Activated naive CD4-positive, alpha-beta T cell treated with anti-CD3 and anti-CD28 coated beads for 36 hours (primary cell): ENCODE measurements around the gene RASL10A. TPM values are rescaled to one million over a fixed set of nuclear protein-coding genes. Genes with fewer than 3 reads are reported as not detected.
A peak's percentile ranks its signal among the peaks of the same experiment; 100 is the strongest.
"Not testable (repeated sequence)": the region's sequence is repeated elsewhere in the genome, so short reads cannot be mapped to it uniquely, and the experiment has no call there.

Source experiments
- CTCF ChIA-PET: fragments of 350-600 bp; sonication (Branson Sonifier 250); formaldehyde crosslinking; loops from one replicate; lab custom pipeline; 2021; ENCODE audit warnings: antibody characterized with exemption; lab: Charles Lee
- DNase-seq: peaks from one replicate; pipeline ENCODE4 v3.0.0-alpha.2; 2020
- H3K27ac Mint-ChIP-seq: one replicate; pipeline ENCODE4 v1.8.0; 2021; ENCODE audit warnings: mild to moderate bottlenecking, mixed read lengths
- H3K27me3 Mint-ChIP-seq: one replicate; pipeline ENCODE4 v1.8.0; 2021; ENCODE audit warnings: low read depth, mixed read lengths
- H3K36me3 Mint-ChIP-seq: one replicate; pipeline ENCODE4 v1.8.0; 2021; ENCODE audit warnings: low read depth, mixed read lengths
- H3K4me1 Mint-ChIP-seq: one replicate; pipeline ENCODE4 v1.8.0; 2021; ENCODE audit warnings: low read depth, mixed read lengths
- H3K4me3 Mint-ChIP-seq: one replicate; pipeline ENCODE4 v1.8.0; 2021; ENCODE audit warnings: mild to moderate bottlenecking, moderate library complexity, mixed read lengths
- H3K9me3 Mint-ChIP-seq: one replicate; pipeline ENCODE4 v1.8.0; 2021; ENCODE audit warnings: mixed read lengths
- intact Hi-C: fragments of 100-400 bp; cut with micrococcal nuclease; formaldehyde crosslinking; loops from one replicate; pipeline ENCODE4 v1.15.1; 2023
- total RNA-seq, 2 experiments: library from RNA; stranded (reverse); gene quantifications; one replicate each; pipeline ENCODE4 v1.2.3, GENCODE V29; 2021

RASL10A gene
- total RNA-seq, result not detected

GRCh38 chr22:29315286-29316140 lies at the start of gene RASL10A:
Gene RASL10A, minus strand, starts transcription at chr22:29315697. Its CDS starts 451 bp downstream, at chr22:29315246.
- Mint-ChIP-seq H3K9me3 (no peaks in the 10 kb centered on the region), H3K4me3 (peak within 1 kb of the TSS; percentile 14), H3K4me1 (peaks cover 21% of the 10 kb centered on the region), H3K27ac (no peak within 1 kb of the TSS), H3K27me3 (peaks cover 39% of the 10 kb centered on the region), H3K36me3 (no peaks in the 10 kb centered on the region)
- intact Hi-C loops, result no loop called here
- no peak for DNase-seq
- CTCF ChIA-PET, result no interaction called here

- Mint-ChIP-seq H3K9me3 (no peaks in the 10 kb centered on the region), H3K27me3 (no peaks in the 10 kb centered on the region), H3K27ac (no peak overlapping the region), H3K4me1 (no peaks in the 10 kb centered on the region), H3K36me3 (peaks cover 19% of the 10 kb centered on the region), H3K4me3 (no peak overlapping the region)
- CTCF ChIA-PET, result interaction anchor here (0.6 kb wide), 1 partner anchor 128 kb away, joined by 6 read pairs; no protein-coding TSS in a partner anchor
- intact Hi-C loops, result no loop called here
- no peak for DNase-seq
Measured at GRCh38 chr22:29359469-29359868, 44.0 kb upstream of the RASL10A start.

- H3K27ac Mint-ChIP-seq, H3K9me3 Mint-ChIP-seq, H3K4me3 Mint-ChIP-seq, DNase-seq, intact Hi-C loops, H3K4me1 Mint-ChIP-seq, H3K27me3 Mint-ChIP-seq: not testable (repeated sequence)
- H3K36me3 Mint-ChIP-seq, result peaks cover 22% of the 10 kb centered on the region
- CTCF ChIA-PET, result interaction anchor here (0.8 to 1.1 kb wide), 2 partner anchors 37 to 43 kb away, joined by 3 to 4 read pairs; no protein-coding TSS in a partner anchor
Measured at GRCh38 chr22:29357193-29357890, 41.8 kb upstream of the RASL10A start.

GRCh38 chr22:29353860-29354259 lies 38.4 kb upstream of the RASL10A start:
- Mint-ChIP-seq H3K4me3 (no peak overlapping the region), H3K27ac (no peak overlapping the region), H3K9me3 (no peaks in the 10 kb centered on the region), H3K4me1 (no peaks in the 10 kb centered on the region), H3K27me3 (no peaks in the 10 kb centered on the region), H3K36me3 (peaks cover 28% of the 10 kb centered on the region)
- CTCF ChIA-PET, result interaction anchor here (0.6 kb wide), 1 partner anchor 548 kb away, joined by 3 read pairs; no protein-coding TSS in a partner anchor
- intact Hi-C loops, result no loop called here
- DNase-seq, result no peak

- CTCF ChIA-PET, result no interaction called here
- no peaks in the 10 kb centered on the region for H3K27me3 Mint-ChIP-seq
- DNase-seq, result no peak
- H3K4me3 Mint-ChIP-seq, result no peak overlapping the region
- intact Hi-C loops, result no loop called here
- H3K27ac Mint-ChIP-seq, result no peak overlapping the region
- no peaks in the 10 kb centered on the region for H3K9me3 Mint-ChIP-seq
- no peaks in the 10 kb centered on the region for H3K4me1 Mint-ChIP-seq
- H3K36me3 Mint-ChIP-seq, result peaks cover 31% of the 10 kb centered on the region
Measured at GRCh38 chr22:29353286-29353685, 37.8 kb upstream of the RASL10A start.

GRCh38 chr22:29352778-29353177 lies 37.3 kb upstream of the RASL10A start:
- intact Hi-C loops, result no loop called here
- no peak for DNase-seq
- CTCF ChIA-PET, result no interaction called here
- H3K9me3 Mint-ChIP-seq, result no peaks in the 10 kb centered on the region
- no peaks in the 10 kb centered on the region for H3K27me3 Mint-ChIP-seq
- no peaks in the 10 kb centered on the region for H3K4me1 Mint-ChIP-seq
- no peak overlapping the region for H3K4me3 Mint-ChIP-seq
- peaks cover 28% of the 10 kb centered on the region for H3K36me3 Mint-ChIP-seq
- no peak overlapping the region for H3K27ac Mint-ChIP-seq

GRCh38 chr22:29351891-29352290 lies 36.4 kb upstream of the RASL10A start:
- Mint-ChIP-seq H3K4me3 (no peak overlapping the region), H3K27me3 (no peaks in the 10 kb centered on the region), H3K36me3 (peaks cover 28% of the 10 kb centered on the region), H3K9me3 (no peaks in the 10 kb centered on the region), H3K27ac (no peak overlapping the region), H3K4me1 (no peaks in the 10 kb centered on the region)
- CTCF ChIA-PET, result interaction anchor here (0.6 kb wide), 1 partner anchor 12 kb away, joined by 4 read pairs; no protein-coding TSS in a partner anchor
- intact Hi-C loops, result no loop called here
- DNase-seq, result no peak

GRCh38 chr22:29351042-29351441 lies 35.5 kb upstream of the RASL10A start:
- no peaks in the 10 kb centered on the region for H3K9me3 Mint-ChIP-seq
- DNase-seq, result no peak
- no peaks in the 10 kb centered on the region for H3K27me3 Mint-ChIP-seq
- CTCF ChIA-PET, result no interaction called here
- intact Hi-C loops, result no loop called here
- no peaks in the 10 kb centered on the region for H3K4me1 Mint-ChIP-seq
- H3K4me3 Mint-ChIP-seq, result no peak overlapping the region
- peaks cover 31% of the 10 kb centered on the region for H3K36me3 Mint-ChIP-seq
- no peak overlapping the region for H3K27ac Mint-ChIP-seq

- Mint-ChIP-seq H3K36me3 (peaks cover 31% of the 10 kb centered on the region), H3K4me1 (no peaks in the 10 kb centered on the region), H3K4me3 (no peak overlapping the region), H3K27me3 (no peaks in the 10 kb centered on the region), H3K27ac (no peak overlapping the region), H3K9me3 (no peaks in the 10 kb centered on the region)
- CTCF ChIA-PET, result interaction anchor here (0.7 kb wide), 1 partner anchor 62 kb away, joined by 3 read pairs; no protein-coding TSS in a partner anchor
- intact Hi-C loops, result no loop called here
- no peak for DNase-seq
Measured at GRCh38 chr22:29348956-29349355, 33.5 kb upstream of the RASL10A start.

- peaks cover 29% of the 10 kb centered on the region for H3K36me3 Mint-ChIP-seq
- CTCF ChIA-PET, result no interaction called here
Measured at GRCh38 chr22:29348041-29348440, 32.5 kb upstream of the RASL10A start.

GRCh38 chr22:29346659-29347058 lies 31.2 kb upstream of the RASL10A start:
- no peak for DNase-seq
- no peaks in the 10 kb centered on the region for H3K9me3 Mint-ChIP-seq
- H3K4me3 Mint-ChIP-seq, result no peak overlapping the region
- CTCF ChIA-PET, result no interaction called here
- peaks cover 30% of the 10 kb centered on the region for H3K36me3 Mint-ChIP-seq
- no peaks in the 10 kb centered on the region for H3K27me3 Mint-ChIP-seq
- intact Hi-C loops, result no loop called here
- no peaks in the 10 kb centered on the region for H3K4me1 Mint-ChIP-seq
- H3K27ac Mint-ChIP-seq, result no peak overlapping the region

More at GRCh38 chr22:29348041-29348440, 32.5 kb upstream of the RASL10A start:
- no peak overlapping the region for H3K27ac Mint-ChIP-seq
- intact Hi-C loops, result no loop called here
- H3K4me1 Mint-ChIP-seq, result no peaks in the 10 kb centered on the region
- no peaks in the 10 kb centered on the region for H3K27me3 Mint-ChIP-seq
- no peak overlapping the region for H3K4me3 Mint-ChIP-seq
- no peaks in the 10 kb centered on the region for H3K9me3 Mint-ChIP-seq
- DNase-seq, result no peak

- Mint-ChIP-seq H3K4me1 (no peaks in the 10 kb centered on the region), H3K27me3 (no peaks in the 10 kb centered on the region), H3K4me3 (no peak overlapping the region), H3K36me3 (peaks cover 28% of the 10 kb centered on the region), H3K27ac (no peak overlapping the region), H3K9me3 (no peaks in the 10 kb centered on the region)
- CTCF ChIA-PET, result no interaction called here
- DNase-seq, result no peak
- intact Hi-C loops, result no loop called here
Measured at GRCh38 chr22:29345932-29346331, 30.4 kb upstream of the RASL10A start.
